HEK293 (cell line): ENCODE results near the gene STAMBP.

Experiments
- CTCF ChIA-PET: fragments of 350-600 bp; formaldehyde crosslinking; extraction: SDS; loops from one replicate; lab custom pipeline; 2021; ENCODE audit warnings: antibody characterized with exemption; lab: Yijun Ruan, JAX
- POLR2A ChIA-PET: fragments of 300-600 bp; formaldehyde crosslinking; extraction: SDS; loops from one replicate; lab custom pipeline; 2020; ENCODE audit warnings: antibody characterized with exemption, inconsistent platforms; lab: Yijun Ruan, JAX
- H3K27ac ChIP-seq: fragments of 200-500 bp; sonication (Bioruptor generic); 2 replicates; pipeline ENCODE4 v1.5.1; 2014; ENCODE audit warnings: low read depth, low read length, control low read depth, inconsistent platforms; ENCODE audit errors: extremely low read depth
- H3K36me3 ChIP-seq, 2 experiments: fragments of 200-500 bp in 1 of 2; sonication (Bioruptor generic) in 1 of 2; 1 replicate in 1 of 2; 2 replicates in 1 of 2; pipeline ENCODE4 v1.5.1; 2014 to 2017; ENCODE audit warnings: inconsistent platforms in 2 of 2, low read length in 2 of 2; ENCODE audit not compliant: control insufficient read depth in 2 of 2, insufficient read depth in 1 of 2
- H3K4me1 ChIP-seq: fragments of 200-500 bp; sonication (Bioruptor generic); 2 replicates; pipeline ENCODE4 v1.5.1; 2014; ENCODE audit warnings: mild to moderate bottlenecking, low read length, inconsistent platforms; ENCODE audit not compliant: control insufficient read depth, insufficient read depth
- H3K4me3 ChIP-seq: 2 replicates; pipeline ENCODE4 v1.5.1; 2011; ENCODE audit warnings: low read depth, mild to moderate bottlenecking, control low read depth, low read length, moderate library complexity
- H3K9me3 ChIP-seq: fragments of 200-500 bp; sonication (Bioruptor generic); 2 replicates; pipeline ENCODE4 v1.5.1; 2014; ENCODE audit warnings: low read depth, low read length, inconsistent platforms; ENCODE audit not compliant: control insufficient read depth, insufficient read depth
- BCL11A ChIP-seq: fragments of 450-650 bp; formaldehyde crosslinking; IDR thresholded peaks from 2 replicates; pipeline ENCODE4 v1.5.1; 2016; ENCODE audit warnings: low read depth, missing biosample characterization, missing genetic modification characterization
- MEIS1 ChIP-seq: sonication (generic); formaldehyde crosslinking; IDR thresholded peaks from 2 replicates; pipeline ENCODE4 v1.8.1; 2022; ENCODE audit warnings: missing genetic modification reagents, mild to moderate bottlenecking, borderline replicate concordance
- TRIM28 ChIP-seq: IDR thresholded peaks from 2 replicates; pipeline ENCODE4 v1.6.1; 2011; ENCODE audit warnings: low read length, control low read depth, borderline replicate concordance
- ZNF114 ChIP-seq: fragments of 450-650 bp; formaldehyde crosslinking; IDR thresholded peaks from 2 replicates; pipeline ENCODE4 v1.5.0; 2017; ENCODE audit warnings: missing biosample characterization, missing genetic modification characterization
- ZNF155 ChIP-seq: fragments of 450-650 bp; formaldehyde crosslinking; IDR thresholded peaks from 2 replicates; pipeline ENCODE4 v1.5.1; 2016; ENCODE audit warnings: missing biosample characterization, missing genetic modification characterization
- ZNF157 ChIP-seq: fragments of 450-650 bp; formaldehyde crosslinking; IDR thresholded peaks from 2 replicates; pipeline ENCODE4 v1.5.1; 2016; ENCODE audit warnings: missing biosample characterization, missing genetic modification characterization
- ZNF175 ChIP-seq: fragments of 450-650 bp; formaldehyde crosslinking; IDR thresholded peaks from 2 replicates; pipeline ENCODE4 v1.5.1; 2016; ENCODE audit warnings: missing biosample characterization, missing genetic modification characterization
- ZNF239 ChIP-seq: fragments of 450-650 bp; formaldehyde crosslinking; IDR thresholded peaks from 2 replicates; pipeline ENCODE4 v1.5.1; 2016; ENCODE audit warnings: missing biosample characterization, missing genetic modification characterization
- ZNF354C ChIP-seq: fragments of 450-650 bp; formaldehyde crosslinking; IDR thresholded peaks from 2 replicates; pipeline ENCODE4 v1.5.1; 2016; ENCODE audit warnings: missing biosample characterization, missing genetic modification characterization, low read depth, borderline replicate concordance
- ZNF558 ChIP-seq: fragments of 450-650 bp; formaldehyde crosslinking; IDR thresholded peaks from 2 replicates; pipeline ENCODE4 v1.5.1; 2016; ENCODE audit warnings: missing biosample characterization, missing genetic modification characterization
- ZNF629 ChIP-seq: fragments of 450-650 bp; formaldehyde crosslinking; IDR thresholded peaks from 2 replicates; pipeline ENCODE4 v1.5.1; 2017; ENCODE audit warnings: missing biosample characterization, missing genetic modification characterization
- ZNF660 ChIP-seq: fragments of 450-650 bp; IDR thresholded peaks from 2 replicates; pipeline ENCODE4 v1.5.1; 2018; ENCODE audit warnings: missing biosample characterization, mild to moderate bottlenecking, missing genetic modification characterization
- ZNF670 ChIP-seq: fragments of 450-650 bp; formaldehyde crosslinking; IDR thresholded peaks from 2 replicates; pipeline ENCODE4 v1.5.1; 2016; ENCODE audit warnings: missing biosample characterization, missing genetic modification characterization, low read depth
- ZNF707 ChIP-seq: fragments of 450-650 bp; formaldehyde crosslinking; IDR thresholded peaks from 2 replicates; pipeline ENCODE4 v1.5.1; 2016; ENCODE audit warnings: missing biosample characterization, missing genetic modification characterization
- ZNF76 ChIP-seq: fragments of 450-650 bp; formaldehyde crosslinking; IDR thresholded peaks from 2 replicates; pipeline ENCODE4; 2016; ENCODE audit warnings: low read depth, missing biosample characterization, missing genetic modification characterization, borderline replicate concordance
- ZNF777 ChIP-seq: fragments of 450-650 bp; formaldehyde crosslinking; IDR thresholded peaks from 2 replicates; pipeline ENCODE4 v1.5.1; 2017; ENCODE audit warnings: missing biosample characterization, missing genetic modification characterization, borderline replicate concordance
- TF ChIP-seq, protein P1 (sequence below): fragments of 450-650 bp; formaldehyde crosslinking; IDR thresholded peaks from 2 replicates; pipeline ENCODE4 v1.5.1; 2016; ENCODE audit warnings: missing biosample characterization, missing genetic modification characterization
- TF ChIP-seq, protein P2 (sequence below): fragments of 450-650 bp; IDR thresholded peaks from 2 replicates; pipeline ENCODE4 v1.5.1; 2018; ENCODE audit warnings: missing biosample characterization, missing genetic modification characterization
- TF ChIP-seq, protein P3 (sequence below): fragments of 450-650 bp; formaldehyde crosslinking; IDR thresholded peaks from 2 replicates; pipeline ENCODE4 v1.5.1; 2017; ENCODE audit warnings: missing biosample characterization, missing genetic modification characterization
- TF ChIP-seq, protein P4 (sequence below): fragments of 450-650 bp; formaldehyde crosslinking; IDR thresholded peaks from 2 replicates; pipeline ENCODE4 v1.5.1; 2016; ENCODE audit warnings: missing biosample characterization, missing genetic modification characterization
- TF ChIP-seq, protein P5 (sequence below): fragments of 450-650 bp; formaldehyde crosslinking; IDR thresholded peaks from 2 replicates; pipeline ENCODE4; 2016; ENCODE audit warnings: missing biosample characterization, missing genetic modification characterization

The STAMBP gene

DNA sequence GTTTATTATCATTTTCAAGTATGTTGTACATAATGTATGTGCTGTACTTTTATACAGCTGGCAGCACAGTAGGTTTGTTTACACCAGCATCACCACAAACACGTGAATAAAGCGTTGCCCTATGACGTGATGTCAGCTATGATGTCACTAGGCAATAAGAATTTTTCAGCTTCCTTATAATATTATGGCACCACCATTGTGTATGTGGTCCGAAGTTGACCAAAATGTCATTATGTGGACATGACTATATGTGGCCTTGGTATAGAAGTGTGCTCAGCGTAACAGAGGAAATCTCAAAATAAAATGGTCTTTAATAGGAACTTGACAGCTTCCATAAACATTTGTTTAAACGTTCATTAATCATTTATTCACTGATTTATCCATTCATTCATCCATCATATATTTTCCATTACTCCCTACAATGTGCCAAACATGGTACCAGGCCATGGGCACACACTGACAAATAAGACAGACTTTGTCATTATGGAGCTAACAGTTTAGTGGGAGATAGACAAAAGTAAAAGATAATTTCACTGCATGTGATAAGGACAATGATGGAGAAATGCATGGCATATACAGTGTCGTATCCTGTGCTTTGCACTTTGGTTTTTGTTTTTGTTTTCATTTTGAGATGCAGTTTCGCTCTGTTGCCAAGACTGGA lies 82.9 kb downstream of the STAMBP start:
- Histone ChIP-seq H3K27ac (no peak overlapping the region), H3K36me3 (no peaks in the 10 kb centered on the region), H3K4me1 (peaks cover 9% of the 10 kb centered on the region), H3K9me3 (no peaks in the 10 kb centered on the region), H3K4me3 (no peak overlapping the region)
- ChIA-PET CTCF (interaction anchor here (1.2 kb wide), 1 partner anchor 10 kb away, joined by 4 read pairs; no protein-coding TSS in a partner anchor), POLR2A (no interaction called here)
- TF ChIP-seq, protein P1, sequence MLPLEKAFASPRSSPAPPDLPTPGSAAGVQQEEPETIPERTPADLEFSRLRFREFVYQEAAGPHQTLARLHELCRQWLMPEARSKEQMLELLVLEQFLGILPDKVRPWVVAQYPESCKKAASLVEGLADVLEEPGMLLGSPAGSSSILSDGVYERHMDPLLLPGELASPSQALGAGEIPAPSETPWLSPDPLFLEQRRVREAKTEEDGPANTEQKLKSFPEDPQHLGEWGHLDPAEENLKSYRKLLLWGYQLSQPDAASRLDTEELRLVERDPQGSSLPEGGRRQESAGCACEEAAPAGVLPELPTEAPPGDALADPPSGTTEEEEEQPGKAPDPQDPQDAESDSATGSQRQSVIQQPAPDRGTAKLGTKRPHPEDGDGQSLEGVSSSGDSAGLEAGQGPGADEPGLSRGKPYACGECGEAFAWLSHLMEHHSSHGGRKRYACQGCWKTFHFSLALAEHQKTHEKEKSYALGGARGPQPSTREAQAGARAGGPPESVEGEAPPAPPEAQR: no peak
- TF ChIP-seq ZNF354C (tag by site-specific recombination) (no peak), ZNF629 (tag by site-specific recombination) (peak; percentile 34; the same call in 1 of the 2 replicates)

DNA sequence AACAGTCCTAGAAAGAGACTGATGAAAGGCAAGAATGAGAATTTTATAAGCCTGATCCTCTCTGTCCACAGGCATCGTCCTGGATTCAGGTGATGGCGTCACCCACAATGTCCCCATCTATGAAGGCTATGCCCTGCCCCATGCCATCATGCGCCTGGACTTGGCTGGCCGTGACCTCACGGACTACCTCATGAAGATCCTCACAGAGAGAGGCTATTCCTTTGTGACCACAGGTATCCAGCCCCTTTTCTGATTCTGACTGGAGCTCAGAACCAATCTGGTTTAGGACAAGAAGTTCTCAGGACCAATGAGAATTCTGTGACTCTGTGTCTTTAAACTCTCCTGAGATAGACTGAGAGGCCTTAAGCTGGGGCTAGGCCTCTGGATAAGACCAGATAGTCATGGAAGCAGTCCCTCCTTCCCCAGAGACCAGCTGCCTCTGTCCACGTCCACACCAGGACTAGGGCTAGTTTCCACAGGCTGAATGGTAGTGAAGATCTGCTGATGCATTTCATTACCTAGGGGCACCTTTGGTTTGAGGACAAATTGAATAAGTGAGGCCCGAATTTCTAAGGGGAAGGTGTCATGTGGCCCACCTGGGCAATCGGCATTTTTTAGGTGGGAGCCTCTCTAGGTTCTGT lies 84.8 kb downstream of the STAMBP start:
- POLR2A ChIA-PET: no interaction called here
- TF ChIP-seq ZNF114: no peak
- TF ChIP-seq ZNF76 (tag by site-specific recombination): no peak
- no peak for TF ChIP-seq ZNF707 (tag by site-specific recombination)
- TF ChIP-seq, protein P2, sequence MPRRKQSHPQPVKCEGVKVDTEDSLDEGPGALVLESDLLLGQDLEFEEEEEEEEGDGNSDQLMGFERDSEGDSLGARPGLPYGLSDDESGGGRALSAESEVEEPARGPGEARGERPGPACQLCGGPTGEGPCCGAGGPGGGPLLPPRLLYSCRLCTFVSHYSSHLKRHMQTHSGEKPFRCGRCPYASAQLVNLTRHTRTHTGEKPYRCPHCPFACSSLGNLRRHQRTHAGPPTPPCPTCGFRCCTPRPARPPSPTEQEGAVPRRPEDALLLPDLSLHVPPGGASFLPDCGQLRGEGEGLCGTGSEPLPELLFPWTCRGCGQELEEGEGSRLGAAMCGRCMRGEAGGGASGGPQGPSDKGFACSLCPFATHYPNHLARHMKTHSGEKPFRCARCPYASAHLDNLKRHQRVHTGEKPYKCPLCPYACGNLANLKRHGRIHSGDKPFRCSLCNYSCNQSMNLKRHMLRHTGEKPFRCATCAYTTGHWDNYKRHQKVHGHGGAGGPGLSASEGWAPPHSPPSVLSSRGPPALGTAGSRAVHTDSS (tag by site-specific recombination): no peak
- TF ChIP-seq ZNF239 (tag by site-specific recombination): no peak
- TF ChIP-seq ZNF558 (tag by site-specific recombination): no peak
- TF ChIP-seq ZNF175 (tag by site-specific recombination): no peak
- no peak for TF ChIP-seq ZNF660 (tag by site-specific recombination)
- TF ChIP-seq, protein P3, sequence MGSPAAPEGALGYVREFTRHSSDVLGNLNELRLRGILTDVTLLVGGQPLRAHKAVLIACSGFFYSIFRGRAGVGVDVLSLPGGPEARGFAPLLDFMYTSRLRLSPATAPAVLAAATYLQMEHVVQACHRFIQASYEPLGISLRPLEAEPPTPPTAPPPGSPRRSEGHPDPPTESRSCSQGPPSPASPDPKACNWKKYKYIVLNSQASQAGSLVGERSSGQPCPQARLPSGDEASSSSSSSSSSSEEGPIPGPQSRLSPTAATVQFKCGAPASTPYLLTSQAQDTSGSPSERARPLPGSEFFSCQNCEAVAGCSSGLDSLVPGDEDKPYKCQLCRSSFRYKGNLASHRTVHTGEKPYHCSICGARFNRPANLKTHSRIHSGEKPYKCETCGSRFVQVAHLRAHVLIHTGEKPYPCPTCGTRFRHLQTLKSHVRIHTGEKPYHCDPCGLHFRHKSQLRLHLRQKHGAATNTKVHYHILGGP: no peak
- no peak for TF ChIP-seq TRIM28
- no peak for TF ChIP-seq BCL11A (tag by site-specific recombination)
- no peak for TF ChIP-seq ZNF670 (tag by site-specific recombination)
- TF ChIP-seq ZNF777 (tag by site-specific recombination): no peak
- TF ChIP-seq, protein P4, sequence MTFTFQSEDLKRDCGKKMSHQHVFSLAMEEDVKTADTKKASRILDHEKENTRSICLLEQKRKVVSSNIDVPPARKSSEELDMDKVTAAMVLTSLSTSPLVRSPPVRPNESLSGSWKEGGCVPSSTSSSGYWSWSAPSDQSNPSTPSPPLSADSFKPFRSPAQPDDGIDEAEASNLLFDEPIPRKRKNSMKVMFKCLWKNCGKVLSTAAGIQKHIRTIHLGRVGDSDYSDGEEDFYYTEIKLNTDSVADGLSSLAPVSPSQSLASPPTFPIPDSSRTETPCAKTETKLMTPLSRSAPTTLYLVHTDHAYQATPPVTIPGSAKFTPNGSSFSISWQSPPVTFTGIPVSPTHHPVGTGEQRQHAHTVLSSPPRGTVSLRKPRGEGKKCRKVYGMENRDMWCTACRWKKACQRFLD: no peak
- no peak for TF ChIP-seq ZNF157 (tag by site-specific recombination)
- no peak for TF ChIP-seq MEIS1 (CRISPR knock-in tag)
- TF ChIP-seq ZNF155 (tag by site-specific recombination): no peak
- TF ChIP-seq, protein P5, sequence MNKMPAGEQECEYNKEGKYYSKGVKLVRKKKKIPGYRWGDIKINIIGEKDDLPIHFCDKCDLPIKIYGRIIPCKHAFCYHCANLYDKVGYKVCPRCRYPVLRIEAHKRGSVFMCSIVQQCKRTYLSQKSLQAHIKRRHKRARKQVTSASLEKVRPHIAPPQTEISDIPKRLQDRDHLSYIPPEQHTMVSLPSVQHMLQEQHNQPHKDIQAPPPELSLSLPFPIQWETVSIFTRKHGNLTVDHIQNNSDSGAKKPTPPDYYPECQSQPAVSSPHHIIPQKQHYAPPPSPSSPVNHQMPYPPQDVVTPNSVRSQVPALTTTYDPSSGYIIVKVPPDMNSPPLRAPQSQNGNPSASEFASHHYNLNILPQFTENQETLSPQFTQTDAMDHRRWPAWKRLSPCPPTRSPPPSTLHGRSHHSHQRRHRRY (tag by site-specific recombination): no peak
- TF ChIP-seq, all 188 proteins: peak for 0
- H3K4me3 ChIP-seq: no peak overlapping the region
- no peaks in the 10 kb centered on the region for H3K36me3 ChIP-seq
- CTCF ChIA-PET: no interaction called here
- H3K27ac ChIP-seq: no peak overlapping the region
- H3K9me3 ChIP-seq: no peaks in the 10 kb centered on the region
- no peaks in the 10 kb centered on the region for H3K4me1 ChIP-seq
